ENCODE data around the gene KRTAP10-7.

GRCh38 chr21:44569861-44570517 lies 30.4 kb upstream of the KRTAP10-7 start:
- TF ChIP-seq HMGXB4 (CRISPR knock-in tag; IDR thresholded peaks at IDR 0.05): no peak
- no peak for TF ChIP-seq BRF1 (IDR thresholded peaks at IDR 0.05; ENCODE audit: borderline replicate concordance, extremely low read depth, insufficient read length)
- no peak for TF ChIP-seq MYC (IDR thresholded peaks at IDR 0.05; ENCODE audit: low read depth, low read length)
- TF ChIP-seq MYC (CRISPR knock-in tag; IDR thresholded peaks at IDR 0.05; ENCODE audit: borderline replicate concordance, low read depth): no peak
- TF ChIP-seq CTCF (IDR thresholded peaks at IDR 0.05 in 2 of 3, conservative IDR thresholded peaks at IDR 0.05 in 1 of 3; ENCODE audit: insufficient read depth in 2 of 3, low read depth in 1 of 3, low read length in 3 of 3): no peak
- no peak for TF ChIP-seq ZKSCAN1 (IDR thresholded peaks at IDR 0.05; ENCODE audit: low read depth, low read length)
- no peak for TF ChIP-seq HDAC2 (IDR thresholded peaks at IDR 0.05)
